ENCODE results near the gene RGS13.

Gene RGS13

GRCh38 chr1:192633533-192634253 is 2.3 kb upstream of the RGS13 start:
- H3K9me3 ChIP-seq, result no peaks in the 10 kb centered on the region
- H3K27me3 ChIP-seq, result no peaks in the 10 kb centered on the region
- no peaks in the 10 kb centered on the region for H4K20me1 ChIP-seq
- peaks cover 2% of the 10 kb centered on the region; the same call in 1 of the 2 replicates for H3K4me1 ChIP-seq
- H3K36me3 ChIP-seq, result no peaks in the 10 kb centered on the region
- H3K4me2 ChIP-seq, result no peak overlapping the region
- no peak overlapping the region for H3K9ac ChIP-seq
- TF ChIP-seq Cebpa-rat (IDR thresholded peaks at IDR 0.05), result no peak
- H3K27ac ChIP-seq, result no peak overlapping the region
- no peak overlapping the region for H3K4me3 ChIP-seq

GRCh38 chr1:192635041-192635440 is 906 bp upstream of the RGS13 start:
- H3K9ac ChIP-seq, result no peak overlapping the region
- H3K9me3 ChIP-seq, result no peaks in the 10 kb centered on the region
- no peak overlapping the region for H3K27ac ChIP-seq
- H3K36me3 ChIP-seq, result no peaks in the 10 kb centered on the region
- no peak overlapping the region for H3K4me2 ChIP-seq
- H3K27me3 ChIP-seq, result no peaks in the 10 kb centered on the region
- no peak overlapping the region for H3K4me3 ChIP-seq
- peaks cover 8% of the 10 kb centered on the region; the same call in 1 of the 2 replicates for H3K4me1 ChIP-seq
- TF ChIP-seq Cebpa-rat (IDR thresholded peaks at IDR 0.05), result no peak
- no peaks in the 10 kb centered on the region for H4K20me1 ChIP-seq

- H3K9me3 ChIP-seq, result no peaks in the 10 kb centered on the region
- no peak overlapping the region for H3K9ac ChIP-seq
- H3K27me3 ChIP-seq, result no peaks in the 10 kb centered on the region
- no peaks in the 10 kb centered on the region for H4K20me1 ChIP-seq
- no peaks in the 10 kb centered on the region for H3K36me3 ChIP-seq
- no peak for TF ChIP-seq Cebpa-rat (IDR thresholded peaks at IDR 0.05)
- H3K4me3 ChIP-seq, result no peak overlapping the region
- no peak overlapping the region for H3K4me2 ChIP-seq
- H3K27ac ChIP-seq, result no peak overlapping the region
- peaks cover 8% of the 10 kb centered on the region; the same call in 1 of the 2 replicates for H3K4me1 ChIP-seq
Observed at GRCh38 chr1:192639607-192640368, 3.8 kb downstream of the RGS13 start.

DNA sequence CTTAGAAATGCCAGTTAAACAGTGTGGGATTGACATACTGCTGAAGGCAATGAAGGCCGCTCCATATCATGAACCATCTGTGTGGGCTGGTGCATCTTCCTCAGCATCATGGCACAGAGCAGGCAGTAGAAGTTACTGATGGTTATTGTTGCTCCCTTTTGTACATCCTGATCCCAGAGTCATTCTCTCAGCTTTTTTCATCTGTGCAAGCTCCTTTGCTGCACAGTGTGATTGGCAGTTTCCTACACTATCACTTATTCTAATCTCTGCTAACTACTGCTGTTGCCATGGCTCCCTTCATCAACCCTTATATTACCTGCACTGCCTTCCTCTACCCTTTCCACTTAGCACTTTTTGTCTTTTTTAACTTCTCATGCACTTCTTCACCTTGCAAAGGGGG is 16.2 kb downstream of the RGS13 start:
- Histone ChIP-seq H3K4me2 (no peak overlapping the region), H3K4me1 (no peaks in the 10 kb centered on the region), H3K27me3 (no peaks in the 10 kb centered on the region), H4K20me1 (no peaks in the 10 kb centered on the region), H3K9me3 (no peaks in the 10 kb centered on the region), H3K4me3 (no peak overlapping the region), H3K36me3 (no peaks in the 10 kb centered on the region), H3K9ac (no peak overlapping the region), H3K27ac (no peak overlapping the region)
- no peak for TF ChIP-seq Cebpa-rat (IDR thresholded peaks at IDR 0.05)

- H3K27ac ChIP-seq, result no peak overlapping the region
- no peak for TF ChIP-seq Cebpa-rat (IDR thresholded peaks at IDR 0.05)
- H3K9me3 ChIP-seq, result no peaks in the 10 kb centered on the region
- no peak overlapping the region for H3K4me3 ChIP-seq
- no peaks in the 10 kb centered on the region for H3K4me1 ChIP-seq
- H3K27me3 ChIP-seq, result no peaks in the 10 kb centered on the region
- no peak overlapping the region for H3K4me2 ChIP-seq
- H3K36me3 ChIP-seq, result no peaks in the 10 kb centered on the region
- no peaks in the 10 kb centered on the region for H4K20me1 ChIP-seq
- no peak overlapping the region for H3K9ac ChIP-seq
Observed at GRCh38 chr1:192654120-192654519, 18.2 kb downstream of the RGS13 start.

GRCh38 chr1:192654591-192655251 is 18.8 kb downstream of the RGS13 start:
- no peaks in the 10 kb centered on the region for H3K9me3 ChIP-seq
- H3K4me1 ChIP-seq, result no peaks in the 10 kb centered on the region
- no peak overlapping the region for H3K4me3 ChIP-seq
- H3K27me3 ChIP-seq, result no peaks in the 10 kb centered on the region
- H3K27ac ChIP-seq, result no peak overlapping the region
- H3K4me2 ChIP-seq, result no peak overlapping the region
- H3K9ac ChIP-seq, result no peak overlapping the region
- H3K36me3 ChIP-seq, result no peaks in the 10 kb centered on the region
- no peaks in the 10 kb centered on the region for H4K20me1 ChIP-seq
- no peak for TF ChIP-seq Cebpa-rat (IDR thresholded peaks at IDR 0.05)

- Histone ChIP-seq H3K27ac (no peak overlapping the region), H3K4me1 (no peaks in the 10 kb centered on the region), H4K20me1 (no peaks in the 10 kb centered on the region), H3K4me3 (no peak overlapping the region), H3K27me3 (no peaks in the 10 kb centered on the region), H3K9me3 (no peaks in the 10 kb centered on the region), H3K36me3 (no peaks in the 10 kb centered on the region), H3K9ac (no peak overlapping the region), H3K4me2 (no peak overlapping the region)
- no peak for TF ChIP-seq Cebpa-rat (IDR thresholded peaks at IDR 0.05)
Observed at GRCh38 chr1:192657760-192658159, 21.8 kb downstream of the RGS13 start.

DNA sequence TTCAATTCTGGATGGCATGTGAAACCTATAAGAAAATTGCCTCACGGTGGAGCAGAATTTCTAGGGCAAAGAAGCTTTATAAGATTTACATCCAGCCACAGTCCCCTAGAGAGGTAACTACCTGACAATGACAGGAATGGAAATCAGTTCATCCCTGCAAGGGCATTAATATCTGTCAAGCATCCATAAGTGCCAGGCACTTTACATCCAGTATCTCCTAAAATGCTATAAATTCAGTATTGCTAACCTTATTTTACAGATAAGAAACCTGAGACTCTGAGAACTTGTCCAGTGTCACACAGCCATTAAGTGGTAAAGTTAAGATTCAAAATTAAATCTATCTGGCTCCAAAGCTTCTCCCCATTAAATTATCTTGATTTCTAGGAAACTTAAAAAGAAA is 22.3 kb downstream of the RGS13 start:
- Histone ChIP-seq H3K4me3 (no peak overlapping the region), H4K20me1 (no peaks in the 10 kb centered on the region), H3K4me2 (no peak overlapping the region), H3K36me3 (no peaks in the 10 kb centered on the region), H3K27me3 (no peaks in the 10 kb centered on the region), H3K9ac (no peak overlapping the region), H3K9me3 (no peaks in the 10 kb centered on the region), H3K27ac (no peak overlapping the region), H3K4me1 (no peaks in the 10 kb centered on the region)
- no peak for TF ChIP-seq Cebpa-rat (IDR thresholded peaks at IDR 0.05)

- Histone ChIP-seq H3K9me3 (no peaks in the 10 kb centered on the region), H3K27me3 (no peaks in the 10 kb centered on the region), H3K36me3 (no peaks in the 10 kb centered on the region), H3K4me2 (no peak overlapping the region), H3K9ac (no peak overlapping the region), H3K4me1 (no peaks in the 10 kb centered on the region), H3K27ac (no peak overlapping the region), H4K20me1 (no peaks in the 10 kb centered on the region), H3K4me3 (no peak overlapping the region)
- no peak for TF ChIP-seq Cebpa-rat (IDR thresholded peaks at IDR 0.05)
Observed at GRCh38 chr1:192660613-192661012, 24.7 kb downstream of the RGS13 start.

Measured in BLaER1 (cell line).